Liver (tissue), 3 donors: ENCODE results near the gene NDST1.

ENCODE experiments used
- EGR1 ChIP-seq, 2 donors: IDR thresholded peaks; 2 replicates each; pipeline ENCODE4 v1.6.1; 2016 to 2018; ENCODE audit warnings: antibody characterized with exemption in 2 of 2, low read depth in 2 of 2
- GABPA ChIP-seq, 2 donors: IDR thresholded peaks in 1 of 2; conservative IDR thresholded peaks in 1 of 2; 2 replicates each; pipeline ENCODE4 v1.6.1; 2016; ENCODE audit warnings: antibody characterized with exemption in 2 of 2, mild to moderate bottlenecking in 1 of 2, moderate library complexity in 1 of 2
- HNF4A ChIP-seq, 2 donors: conservative IDR thresholded peaks; 2 replicates each; pipeline ENCODE4 v1.6.1; 2016; ENCODE audit warnings: antibody characterized with exemption in 2 of 2, mild to moderate bottlenecking in 2 of 2
- JUND ChIP-seq, 2 donors: IDR thresholded peaks; 2 replicates each; pipeline ENCODE4 v1.6.1; 2016; ENCODE audit warnings: antibody characterized with exemption in 2 of 2
- RAD21 ChIP-seq, 2 donors: IDR thresholded peaks; 2 replicates each; pipeline ENCODE4 v1.6.1; 2016; ENCODE audit warnings: antibody characterized with exemption in 2 of 2, mild to moderate bottlenecking in 2 of 2
- RXRA ChIP-seq, 2 donors: IDR thresholded peaks; 2 replicates each; pipeline ENCODE4 v1.6.1; 2017 to 2018; ENCODE audit warnings: antibody characterized with exemption in 2 of 2, mild to moderate bottlenecking in 1 of 2
- SP1 ChIP-seq: IDR thresholded peaks from 2 replicates; pipeline ENCODE4 v1.6.1; 2018; ENCODE audit warnings: antibody characterized with exemption, mild to moderate bottlenecking
- TAF1 ChIP-seq: conservative IDR thresholded peaks from 2 replicates; pipeline ENCODE4 v1.6.1; 2016; ENCODE audit warnings: antibody characterized with exemption, mild to moderate bottlenecking
- YY1 ChIP-seq: IDR thresholded peaks from 2 replicates; pipeline ENCODE4 v1.6.1; 2016; ENCODE audit warnings: antibody characterized with exemption, mild to moderate bottlenecking
- TF ChIP-seq, protein P1 (sequence below): fragments of 150-350 bp; IDR thresholded peaks from 2 replicates; pipeline ENCODE4 v1.5.1; 2017; ENCODE audit warnings: improper control_type of control experiment, low read depth, low read length; ENCODE audit not compliant: missing input control
- TF ChIP-seq, protein P2 (sequence below): IDR thresholded peaks from 2 replicates; pipeline ENCODE4 v1.6.1; 2016; ENCODE audit warnings: antibody characterized with exemption
- TF ChIP-seq, protein P3 (sequence below): IDR thresholded peaks from 2 replicates; pipeline ENCODE4 v1.6.1; 2016; ENCODE audit warnings: antibody characterized with exemption
- TF ChIP-seq, protein P4 (sequence below): IDR thresholded peaks from 2 replicates; pipeline ENCODE4 v1.6.1; 2016; ENCODE audit warnings: antibody characterized with exemption, mild to moderate bottlenecking
- TF ChIP-seq, protein P5 (sequence below): IDR thresholded peaks from 2 replicates; pipeline ENCODE4 v1.6.1; 2016; ENCODE audit warnings: antibody characterized with exemption
- donor health status: healthy.
- donor health status: healthy.

- TF ChIP-seq, protein P1, sequence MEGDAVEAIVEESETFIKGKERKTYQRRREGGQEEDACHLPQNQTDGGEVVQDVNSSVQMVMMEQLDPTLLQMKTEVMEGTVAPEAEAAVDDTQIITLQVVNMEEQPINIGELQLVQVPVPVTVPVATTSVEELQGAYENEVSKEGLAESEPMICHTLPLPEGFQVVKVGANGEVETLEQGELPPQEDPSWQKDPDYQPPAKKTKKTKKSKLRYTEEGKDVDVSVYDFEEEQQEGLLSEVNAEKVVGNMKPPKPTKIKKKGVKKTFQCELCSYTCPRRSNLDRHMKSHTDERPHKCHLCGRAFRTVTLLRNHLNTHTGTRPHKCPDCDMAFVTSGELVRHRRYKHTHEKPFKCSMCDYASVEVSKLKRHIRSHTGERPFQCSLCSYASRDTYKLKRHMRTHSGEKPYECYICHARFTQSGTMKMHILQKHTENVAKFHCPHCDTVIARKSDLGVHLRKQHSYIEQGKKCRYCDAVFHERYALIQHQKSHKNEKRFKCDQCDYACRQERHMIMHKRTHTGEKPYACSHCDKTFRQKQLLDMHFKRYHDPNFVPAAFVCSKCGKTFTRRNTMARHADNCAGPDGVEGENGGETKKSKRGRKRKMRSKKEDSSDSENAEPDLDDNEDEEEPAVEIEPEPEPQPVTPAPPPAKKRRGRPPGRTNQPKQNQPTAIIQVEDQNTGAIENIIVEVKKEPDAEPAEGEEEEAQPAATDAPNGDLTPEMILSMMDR: no peak
- TF ChIP-seq YY1: no peak
- TF ChIP-seq GABPA (IDR thresholded peaks at IDR 0.05 in 1 of 2, conservative IDR thresholded peaks at IDR 0.05 in 1 of 2): no peak
- TF ChIP-seq, protein P2, sequence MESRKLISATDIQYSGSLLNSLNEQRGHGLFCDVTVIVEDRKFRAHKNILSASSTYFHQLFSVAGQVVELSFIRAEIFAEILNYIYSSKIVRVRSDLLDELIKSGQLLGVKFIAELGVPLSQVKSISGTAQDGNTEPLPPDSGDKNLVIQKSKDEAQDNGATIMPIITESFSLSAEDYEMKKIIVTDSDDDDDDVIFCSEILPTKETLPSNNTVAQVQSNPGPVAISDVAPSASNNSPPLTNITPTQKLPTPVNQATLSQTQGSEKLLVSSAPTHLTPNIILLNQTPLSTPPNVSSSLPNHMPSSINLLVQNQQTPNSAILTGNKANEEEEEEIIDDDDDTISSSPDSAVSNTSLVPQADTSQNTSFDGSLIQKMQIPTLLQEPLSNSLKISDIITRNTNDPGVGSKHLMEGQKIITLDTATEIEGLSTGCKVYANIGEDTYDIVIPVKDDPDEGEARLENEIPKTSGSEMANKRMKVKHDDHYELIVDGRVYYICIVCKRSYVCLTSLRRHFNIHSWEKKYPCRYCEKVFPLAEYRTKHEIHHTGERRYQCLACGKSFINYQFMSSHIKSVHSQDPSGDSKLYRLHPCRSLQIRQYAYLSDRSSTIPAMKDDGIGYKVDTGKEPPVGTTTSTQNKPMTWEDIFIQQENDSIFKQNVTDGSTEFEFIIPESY: no peak
- no peak for TF ChIP-seq RXRA (IDR thresholded peaks at IDR 0.05)
- TF ChIP-seq, protein P3, sequence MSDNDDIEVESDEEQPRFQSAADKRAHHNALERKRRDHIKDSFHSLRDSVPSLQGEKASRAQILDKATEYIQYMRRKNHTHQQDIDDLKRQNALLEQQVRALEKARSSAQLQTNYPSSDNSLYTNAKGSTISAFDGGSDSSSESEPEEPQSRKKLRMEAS: no peak
- no peak for TF ChIP-seq TAF1
- no peak for TF ChIP-seq EGR1 (IDR thresholded peaks at IDR 0.05; ENCODE audit: low read depth in 2 of 2)
- no peak for TF ChIP-seq SP1
- TF ChIP-seq, protein P4, sequence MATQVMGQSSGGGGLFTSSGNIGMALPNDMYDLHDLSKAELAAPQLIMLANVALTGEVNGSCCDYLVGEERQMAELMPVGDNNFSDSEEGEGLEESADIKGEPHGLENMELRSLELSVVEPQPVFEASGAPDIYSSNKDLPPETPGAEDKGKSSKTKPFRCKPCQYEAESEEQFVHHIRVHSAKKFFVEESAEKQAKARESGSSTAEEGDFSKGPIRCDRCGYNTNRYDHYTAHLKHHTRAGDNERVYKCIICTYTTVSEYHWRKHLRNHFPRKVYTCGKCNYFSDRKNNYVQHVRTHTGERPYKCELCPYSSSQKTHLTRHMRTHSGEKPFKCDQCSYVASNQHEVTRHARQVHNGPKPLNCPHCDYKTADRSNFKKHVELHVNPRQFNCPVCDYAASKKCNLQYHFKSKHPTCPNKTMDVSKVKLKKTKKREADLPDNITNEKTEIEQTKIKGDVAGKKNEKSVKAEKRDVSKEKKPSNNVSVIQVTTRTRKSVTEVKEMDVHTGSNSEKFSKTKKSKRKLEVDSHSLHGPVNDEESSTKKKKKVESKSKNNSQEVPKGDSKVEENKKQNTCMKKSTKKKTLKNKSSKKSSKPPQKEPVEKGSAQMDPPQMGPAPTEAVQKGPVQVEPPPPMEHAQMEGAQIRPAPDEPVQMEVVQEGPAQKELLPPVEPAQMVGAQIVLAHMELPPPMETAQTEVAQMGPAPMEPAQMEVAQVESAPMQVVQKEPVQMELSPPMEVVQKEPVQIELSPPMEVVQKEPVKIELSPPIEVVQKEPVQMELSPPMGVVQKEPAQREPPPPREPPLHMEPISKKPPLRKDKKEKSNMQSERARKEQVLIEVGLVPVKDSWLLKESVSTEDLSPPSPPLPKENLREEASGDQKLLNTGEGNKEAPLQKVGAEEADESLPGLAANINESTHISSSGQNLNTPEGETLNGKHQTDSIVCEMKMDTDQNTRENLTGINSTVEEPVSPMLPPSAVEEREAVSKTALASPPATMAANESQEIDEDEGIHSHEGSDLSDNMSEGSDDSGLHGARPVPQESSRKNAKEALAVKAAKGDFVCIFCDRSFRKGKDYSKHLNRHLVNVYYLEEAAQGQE: no peak
- TF ChIP-seq RAD21 (IDR thresholded peaks at IDR 0.05): no peak
- no peak for TF ChIP-seq JUND (IDR thresholded peaks at IDR 0.05)
- TF ChIP-seq, protein P5, sequence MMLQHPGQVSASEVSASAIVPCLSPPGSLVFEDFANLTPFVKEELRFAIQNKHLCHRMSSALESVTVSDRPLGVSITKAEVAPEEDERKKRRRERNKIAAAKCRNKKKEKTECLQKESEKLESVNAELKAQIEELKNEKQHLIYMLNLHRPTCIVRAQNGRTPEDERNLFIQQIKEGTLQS: no peak
- TF ChIP-seq HNF4A (conservative IDR thresholded peaks at IDR 0.05): no peak
Measured at GRCh38 chr5:150557509-150557872, 49.6 kb downstream of the NDST1 start.
